ENCODE data around the gene TSPAN5.

Gene TSPAN5

GRCh38 chr4:98672583-98673287 lies 14.3 kb upstream of the TSPAN5 start:
- DNase-seq: no peak

GRCh38 chr4:98671131-98671530 lies 12.7 kb upstream of the TSPAN5 start:
- DNase-seq: no peak

GRCh38 chr4:98670186-98670585 lies 11.8 kb upstream of the TSPAN5 start:
- DNase-seq: no peak

GRCh38 chr4:98669577-98669976 lies 11.2 kb upstream of the TSPAN5 start:
- no peak for DNase-seq

- no peak for DNase-seq
These were observed 6.5 kb upstream of the TSPAN5 start for GRCh38 chr4:98664959-98665358.

- DNase-seq: no peak
These were observed 5.0 kb upstream of the TSPAN5 start for GRCh38 chr4:98663226-98664006.

- DNase-seq: no peak
These were observed 4.3 kb upstream of the TSPAN5 start for GRCh38 chr4:98662626-98663225.

GRCh38 chr4:98662055-98662453 lies 3.6 kb upstream of the TSPAN5 start:
- no peak for DNase-seq

- DNase-seq: no peak
These were observed 3.1 kb upstream of the TSPAN5 start for GRCh38 chr4:98661371-98662054.

- DNase-seq: no peak
These were observed 1.5 kb upstream of the TSPAN5 start for GRCh38 chr4:98659741-98660462.

GRCh38 chr4:98659106-98659592 lies 738 bp upstream of the TSPAN5 start:
- no peak for DNase-seq

- peak; percentile 52 for DNase-seq
These were observed 702 bp downstream of the TSPAN5 start for GRCh38 chr4:98657531-98658286.

GRCh38 chr4:98656886-98657285 lies 1.5 kb downstream of the TSPAN5 start:
- DNase-seq: no peak

- no peak for DNase-seq
These were observed 2.0 kb downstream of the TSPAN5 start for GRCh38 chr4:98656443-98656842.

GRCh38 chr4:98653890-98654867 lies 4.2 kb downstream of the TSPAN5 start:
- no peak for DNase-seq

- DNase-seq: no peak
These were observed 5.4 kb downstream of the TSPAN5 start for GRCh38 chr4:98652996-98653395.

- DNase-seq: no peak
These were observed 9.8 kb downstream of the TSPAN5 start for GRCh38 chr4:98648602-98649001.

GRCh38 chr4:98646422-98646821 lies 12.0 kb downstream of the TSPAN5 start:
- DNase-seq: no peak

- no peak for DNase-seq
These were observed 12.9 kb downstream of the TSPAN5 start for GRCh38 chr4:98645527-98645926.

GRCh38 chr4:98643755-98644154 lies 14.7 kb downstream of the TSPAN5 start:
- DNase-seq: no peak
